GM18517 (cell line): ENCODE data around the gene MAP3K10.
"Not testable (repeated sequence)": the region's sequence is repeated elsewhere in the genome, so short reads cannot be mapped to it uniquely, and the experiment has no call there.

Experiments used
- ATAC-seq: cut with Tn5 transposase; IDR thresholded peaks from one replicate; pipeline ENCODE4 v1.9.1; 2021; ENCODE audit warnings: mild to moderate bottlenecking, moderate library complexity; ENCODE audit not compliant: unreplicated experiment

Gene MAP3K10

GRCh38 chr19:40190891-40191835 is at the start of gene MAP3K10:
Gene MAP3K10 (plus strand): TSS chr19:40191426. CDS start chr19:40192032, 606 bp downstream.
- peak; percentile 59 for ATAC-seq

- no peak for ATAC-seq
Observed at GRCh38 chr19:40141551-40141950, 49.7 kb upstream of the MAP3K10 start.

- no peak for ATAC-seq
Observed at GRCh38 chr19:40143612-40144011, 47.6 kb upstream of the MAP3K10 start.

DNA sequence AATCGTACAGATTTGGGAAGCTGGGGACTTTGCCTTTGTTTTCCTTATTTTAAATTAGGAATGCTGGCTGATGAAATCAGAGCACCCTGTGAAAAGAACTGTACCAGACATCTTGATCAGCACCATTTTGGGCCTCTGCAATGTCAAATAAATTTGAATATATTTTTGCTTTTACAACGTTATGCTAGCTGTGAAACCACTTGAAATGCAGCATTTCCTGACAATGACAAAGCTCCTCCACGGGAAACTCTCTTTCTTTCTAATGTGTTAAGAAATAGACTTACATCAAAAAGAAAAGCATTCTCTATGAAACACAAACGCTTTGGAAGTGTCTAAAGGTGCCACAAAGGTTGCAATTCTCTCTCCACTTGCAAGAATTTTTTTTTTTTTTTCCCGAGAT is 47.1 kb upstream of the MAP3K10 start:
- ATAC-seq, result no peak

GRCh38 chr19:40144947-40145748 is 46.1 kb upstream of the MAP3K10 start:
- ATAC-seq, result no peak

DNA sequence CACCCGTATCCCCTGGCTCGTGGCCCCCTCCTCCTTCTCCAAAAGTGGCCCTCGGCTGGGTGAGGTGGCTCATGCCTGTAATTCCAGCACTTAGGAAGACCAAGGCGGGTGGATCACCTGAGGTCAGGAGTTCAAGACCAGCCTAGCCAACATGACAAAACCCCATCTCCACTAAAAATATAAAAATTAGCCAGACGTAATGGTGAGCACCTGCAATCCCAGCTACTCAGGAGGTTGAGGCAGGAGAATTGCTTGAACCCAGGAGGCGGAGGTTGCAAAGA is 45.5 kb upstream of the MAP3K10 start:
- ATAC-seq, result not testable (repeated sequence)

DNA sequence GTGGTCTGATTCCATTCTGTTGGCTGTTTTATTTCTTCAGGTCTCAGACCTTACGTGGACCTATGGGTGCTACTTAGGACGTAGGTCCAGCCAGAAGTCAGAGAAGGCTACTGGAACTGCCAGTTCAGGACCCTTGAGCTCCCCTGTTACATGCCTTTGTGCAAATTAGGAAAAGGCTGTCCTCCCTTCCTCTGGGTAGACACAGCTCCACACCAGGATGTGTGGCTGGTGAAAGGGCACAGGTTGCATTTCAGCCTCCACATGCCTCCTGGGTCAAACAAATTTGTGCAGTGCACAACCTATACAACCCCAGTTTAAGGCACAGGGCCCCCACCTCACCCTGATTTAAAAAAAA is 43.9 kb upstream of the MAP3K10 start:
- no peak for ATAC-seq

GRCh38 chr19:40147693-40148347 is 43.4 kb upstream of the MAP3K10 start:
- ATAC-seq, result no peak

- no peak for ATAC-seq
Observed at GRCh38 chr19:40149501-40149900, 41.7 kb upstream of the MAP3K10 start.

- ATAC-seq, result no peak
Observed at GRCh38 chr19:40150170-40150569, 41.1 kb upstream of the MAP3K10 start.

DNA sequence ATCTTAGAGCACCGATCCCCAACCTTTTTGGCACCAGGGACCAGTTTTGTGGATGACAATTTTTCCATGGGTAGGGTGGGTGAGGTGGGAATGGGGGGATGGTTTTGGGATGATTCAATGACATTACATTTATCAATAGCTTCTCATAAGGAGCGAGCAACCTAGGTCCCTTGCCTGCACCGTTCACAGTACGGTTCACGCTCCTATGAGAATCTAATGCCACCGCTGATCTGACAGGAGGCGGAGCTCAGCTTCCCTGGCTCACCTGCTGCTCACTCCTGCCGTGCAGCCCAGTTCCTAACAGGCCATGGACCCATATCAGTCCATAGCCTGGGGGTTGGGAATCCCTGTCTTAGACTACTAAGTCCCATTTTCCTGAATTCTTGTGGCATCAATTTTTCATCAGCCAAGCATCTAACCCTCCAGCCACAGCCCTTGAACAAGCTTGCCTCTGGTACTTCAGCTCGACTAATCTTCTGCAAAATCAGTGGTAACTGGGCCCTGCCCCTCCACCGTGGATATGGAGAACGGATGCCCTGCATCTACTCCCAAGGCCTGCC is 37.0 kb upstream of the MAP3K10 start:
- ATAC-seq, result no peak

DNA sequence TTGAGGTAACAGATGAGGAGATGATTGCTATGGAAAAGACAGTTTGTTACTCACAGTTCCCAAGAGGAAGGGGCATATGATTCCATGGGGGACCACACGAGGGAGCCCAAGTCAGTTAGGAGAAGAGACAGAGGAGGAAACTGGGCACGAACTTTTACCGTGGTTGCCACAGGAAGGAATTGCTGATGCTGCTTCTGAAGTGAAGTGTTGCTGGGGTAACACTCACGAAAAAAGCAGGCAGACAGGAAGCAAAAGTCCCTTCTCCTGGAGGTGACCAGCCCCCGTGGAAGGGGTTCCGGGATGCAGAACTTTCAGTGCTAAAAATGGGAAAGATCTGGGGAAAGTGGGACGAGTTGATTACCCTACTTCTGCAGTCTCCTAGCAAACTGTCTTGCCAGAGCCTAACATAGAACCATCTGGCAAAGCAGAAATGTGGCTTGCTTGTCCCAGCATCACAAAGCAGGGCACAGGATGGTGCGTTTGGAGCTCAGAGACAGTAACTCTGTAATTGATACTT is 35.4 kb upstream of the MAP3K10 start:
- ATAC-seq, result no peak

DNA sequence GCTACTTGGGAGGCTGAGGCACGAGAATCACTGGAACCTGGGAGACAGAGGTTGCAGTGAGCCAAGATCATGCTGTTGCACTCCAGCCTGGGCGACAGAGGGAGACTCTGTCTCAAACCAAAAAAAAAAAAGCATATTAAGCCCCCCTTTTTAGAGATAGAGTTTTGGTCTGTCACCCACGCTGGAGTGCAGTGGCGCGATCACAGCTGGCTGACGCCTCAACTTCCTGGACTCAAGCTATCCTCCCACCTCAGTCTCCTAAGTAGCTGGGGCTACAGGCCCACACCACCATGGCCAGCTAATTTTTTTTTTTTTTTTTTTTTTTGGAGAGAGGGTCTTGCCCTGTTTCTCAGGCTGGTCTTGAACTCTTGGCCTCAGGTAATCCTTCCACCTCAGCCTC is 34.2 kb upstream of the MAP3K10 start:
- ATAC-seq, result no peak

- no peak for ATAC-seq
Observed at GRCh38 chr19:40159744-40160143, 31.5 kb upstream of the MAP3K10 start.

GRCh38 chr19:40162104-40162503 is 29.1 kb upstream of the MAP3K10 start:
- no peak for ATAC-seq

DNA sequence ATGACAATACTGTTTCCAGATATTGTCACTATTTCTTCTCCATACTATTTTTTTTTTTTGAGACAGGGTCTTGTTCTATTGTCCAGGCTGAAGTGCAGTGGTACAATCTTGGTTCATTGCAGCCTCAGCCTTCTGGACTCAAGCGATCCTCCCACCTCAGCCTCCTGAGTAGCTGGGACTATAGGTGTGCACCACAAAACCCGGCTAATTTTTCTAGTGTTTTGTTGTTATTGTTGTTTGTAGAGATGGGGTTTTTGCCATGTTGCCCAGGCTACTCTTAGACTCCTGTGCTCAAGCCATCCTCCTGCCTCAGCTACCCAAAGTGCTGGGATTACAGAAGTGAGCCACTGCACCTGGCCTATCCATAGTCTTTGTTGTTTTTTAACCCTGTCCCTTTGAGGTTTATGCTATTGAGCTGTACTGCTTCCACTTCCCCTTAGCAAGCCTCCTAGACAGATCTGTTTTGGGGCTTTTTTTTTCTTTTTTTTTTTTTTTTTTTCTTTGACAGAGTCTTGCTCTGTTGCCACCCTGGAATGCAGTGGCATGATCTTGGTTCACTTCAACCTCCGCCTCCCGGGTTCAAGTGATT is 27.6 kb upstream of the MAP3K10 start:
- no peak for ATAC-seq

- ATAC-seq, result no peak
Observed at GRCh38 chr19:40165362-40165937, 25.8 kb upstream of the MAP3K10 start.

DNA sequence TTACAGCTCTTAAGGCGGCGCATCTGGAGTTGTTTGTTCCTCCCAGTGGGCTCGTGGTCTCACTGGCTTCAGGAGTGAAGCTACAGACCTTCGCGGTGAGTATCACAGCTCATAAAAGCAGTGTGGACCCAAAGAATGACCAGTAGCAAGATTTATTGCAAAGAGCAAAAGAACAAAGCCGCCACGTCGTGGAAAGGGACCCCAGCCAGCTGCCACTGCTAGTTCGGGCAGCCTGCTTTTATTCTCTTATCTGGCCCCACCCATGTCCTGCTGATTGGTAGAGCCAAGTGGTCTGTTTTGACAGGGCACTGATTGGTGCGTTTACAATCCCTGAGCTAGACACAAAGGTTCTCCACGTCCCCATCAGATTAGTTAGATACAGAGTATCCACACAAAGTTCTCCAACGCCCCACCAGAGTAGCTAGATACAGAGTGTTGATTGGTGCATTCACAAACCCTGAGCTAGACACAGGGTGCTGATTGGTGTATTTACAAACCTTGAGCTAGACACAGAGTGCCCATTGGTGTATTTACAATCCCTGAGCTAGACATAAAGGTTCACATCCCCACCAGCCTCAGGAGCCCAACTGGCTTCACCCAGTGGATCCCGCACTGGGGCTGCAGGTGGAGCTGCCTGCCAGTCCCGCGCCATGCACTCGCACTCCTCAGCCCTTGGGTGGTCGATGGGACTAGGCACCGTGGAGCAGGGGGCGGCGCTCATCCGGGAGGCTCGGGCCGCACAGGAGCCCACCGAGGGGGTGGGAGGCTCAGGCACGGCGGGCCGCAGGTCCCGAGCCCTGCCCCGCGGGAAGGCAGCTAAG is 21.5 kb upstream of the MAP3K10 start:
- ATAC-seq, result not testable (repeated sequence)

GRCh38 chr19:40170303-40170989 is 20.8 kb upstream of the MAP3K10 start:
- ATAC-seq, result not testable (repeated sequence)
